NT2/D1 (cell line): Measurements from ENCODE around the gene MOCS2.

Experiments
- SUZ12 ChIP-seq: IDR thresholded peaks from 2 replicates; pipeline ENCODE4 v1.6.1; 2011; ENCODE audit not compliant: insufficient read length, insufficient read depth; ENCODE audit errors: extremely low read depth
- YY1 ChIP-seq: IDR thresholded peaks from 2 replicates; pipeline ENCODE4 v1.6.1; 2011; ENCODE audit not compliant: insufficient read length, insufficient read depth

DNA sequence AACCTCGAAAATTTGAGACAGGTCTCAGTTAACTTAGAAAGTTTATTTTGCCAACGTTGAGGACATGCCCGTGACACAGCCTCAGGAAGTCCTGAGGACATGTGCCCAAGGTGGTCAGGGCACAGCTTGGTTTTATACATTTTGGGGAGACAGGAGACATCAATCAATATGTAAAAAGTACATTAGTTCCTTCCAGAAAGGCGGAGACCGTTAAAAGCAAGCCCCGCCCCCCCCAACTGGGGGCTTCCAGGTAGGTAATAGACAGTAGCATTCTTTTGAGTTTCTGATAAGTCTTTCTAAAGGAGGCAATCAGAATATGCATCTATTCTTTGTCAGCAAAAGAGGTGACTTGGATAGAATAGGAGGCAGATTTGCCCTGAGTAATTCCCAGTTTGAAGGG, 599 bp upstream of the MOCS2 start:
- TF ChIP-seq SUZ12 (no peak), YY1 (no peak)
